IPS DF 4.7 (cell line): ENCODE data around the gene ENO3.

Source experiments
- DNase-seq: peaks from one replicate; pipeline ENCODE4 v3.0.0-alpha.2; 2013; ENCODE audit warnings: low spot score; ENCODE audit errors: extremely low read depth

The ENO3 gene

DNA sequence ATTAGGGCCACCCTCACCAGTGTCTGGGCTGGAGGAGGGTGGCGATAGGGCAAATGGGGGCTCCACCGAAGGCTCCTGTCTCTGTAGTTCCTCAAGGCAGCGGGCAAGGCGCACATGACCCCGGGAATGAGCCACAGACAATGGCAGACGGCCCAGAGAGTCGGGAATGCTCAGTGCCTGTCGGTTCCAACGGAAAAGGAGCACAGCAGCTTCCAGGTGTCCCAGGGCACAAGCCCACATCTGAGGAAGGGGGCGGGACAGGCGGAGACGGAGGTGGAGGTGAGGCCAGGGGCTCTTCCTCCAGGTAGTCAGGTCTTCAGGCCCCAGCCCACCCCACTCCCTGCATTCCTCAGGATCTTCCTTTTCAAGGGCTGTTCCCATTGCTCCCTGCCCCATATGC, 21.8 kb downstream of the ENO3 start:
- no peak for DNase-seq

DNA sequence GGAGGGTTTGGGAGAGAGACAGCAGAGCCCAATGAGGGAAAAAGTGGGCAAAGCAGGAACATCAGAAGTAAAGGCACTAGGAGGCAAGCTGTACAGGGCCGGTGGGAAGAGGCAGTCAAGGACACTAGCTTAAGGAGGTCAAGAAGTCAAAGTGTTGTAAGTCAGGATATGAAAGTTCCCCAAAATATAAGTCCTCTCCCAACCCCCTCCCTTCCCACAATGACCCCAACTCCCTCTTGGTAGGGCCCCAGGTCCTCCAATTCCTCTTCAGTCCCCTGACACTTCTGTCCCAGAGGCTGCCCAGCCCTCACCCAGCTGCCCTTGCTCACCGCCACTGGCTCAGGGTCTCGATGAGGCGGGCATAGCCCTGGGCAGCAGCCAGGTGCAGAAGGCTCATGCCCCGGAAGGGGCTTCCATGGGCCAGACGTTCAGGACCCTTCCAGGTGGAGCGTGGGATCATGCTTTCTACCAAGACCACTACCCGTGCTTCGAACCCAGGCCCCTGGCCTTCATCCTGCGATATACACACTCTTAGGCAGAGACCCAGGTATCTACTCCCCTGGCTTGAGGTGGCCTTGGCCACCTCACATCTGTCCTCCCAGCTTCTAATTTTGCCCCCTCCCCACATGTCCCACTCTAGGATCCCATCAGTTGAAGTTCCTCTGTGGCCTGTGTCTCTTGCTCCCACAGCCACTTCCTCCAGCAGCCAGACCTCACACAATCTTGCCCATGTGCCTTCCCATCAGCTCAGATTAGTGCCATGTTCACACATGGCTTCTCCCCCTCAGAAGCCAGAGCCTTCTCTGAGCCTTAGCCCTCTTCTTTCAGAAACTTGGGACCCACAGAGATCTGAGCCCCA, 22.6 kb downstream of the ENO3 start:
- no peak for DNase-seq

- DNase-seq: no peak
These were observed 23.3 kb downstream of the ENO3 start for GRCh38 chr17:4974115-4974670.

DNA sequence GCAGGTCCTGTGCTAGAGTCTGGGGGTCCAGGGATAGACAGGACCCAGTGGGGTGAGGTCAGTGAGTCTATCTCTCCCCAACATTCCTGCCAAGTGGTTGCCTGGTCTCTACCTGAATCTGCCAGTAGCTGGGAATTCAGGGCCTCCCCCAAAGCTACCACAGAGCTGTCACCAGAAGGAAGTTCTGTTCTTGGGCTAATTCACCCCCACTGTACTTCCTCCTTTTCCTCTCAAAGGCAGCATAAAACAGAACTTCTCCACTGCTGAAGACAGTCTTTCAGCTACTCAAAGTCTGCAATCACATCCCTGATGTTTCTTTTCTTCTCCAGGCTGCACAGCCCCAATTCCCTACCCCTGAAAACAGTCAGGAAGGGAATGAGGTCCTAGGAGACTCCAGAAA, 27.8 kb downstream of the ENO3 start:
- DNase-seq: no peak

GRCh38 chr17:4980644-4981216, 29.8 kb downstream of the ENO3 start:
- DNase-seq: no peak

GRCh38 chr17:4982305-4982704, 31.4 kb downstream of the ENO3 start:
- DNase-seq: no peak

GRCh38 chr17:4986403-4986802, 35.5 kb downstream of the ENO3 start:
- no peak for DNase-seq

- no peak for DNase-seq
These were observed 36.2 kb downstream of the ENO3 start, which contains the start of gene CAMTA2 for GRCh38 chr17:4986951-4987766. TSS of gene CAMTA2 (minus strand) at chr17:4987675. CDS start at chr17:4986222, 1,453 bp downstream.

DNA sequence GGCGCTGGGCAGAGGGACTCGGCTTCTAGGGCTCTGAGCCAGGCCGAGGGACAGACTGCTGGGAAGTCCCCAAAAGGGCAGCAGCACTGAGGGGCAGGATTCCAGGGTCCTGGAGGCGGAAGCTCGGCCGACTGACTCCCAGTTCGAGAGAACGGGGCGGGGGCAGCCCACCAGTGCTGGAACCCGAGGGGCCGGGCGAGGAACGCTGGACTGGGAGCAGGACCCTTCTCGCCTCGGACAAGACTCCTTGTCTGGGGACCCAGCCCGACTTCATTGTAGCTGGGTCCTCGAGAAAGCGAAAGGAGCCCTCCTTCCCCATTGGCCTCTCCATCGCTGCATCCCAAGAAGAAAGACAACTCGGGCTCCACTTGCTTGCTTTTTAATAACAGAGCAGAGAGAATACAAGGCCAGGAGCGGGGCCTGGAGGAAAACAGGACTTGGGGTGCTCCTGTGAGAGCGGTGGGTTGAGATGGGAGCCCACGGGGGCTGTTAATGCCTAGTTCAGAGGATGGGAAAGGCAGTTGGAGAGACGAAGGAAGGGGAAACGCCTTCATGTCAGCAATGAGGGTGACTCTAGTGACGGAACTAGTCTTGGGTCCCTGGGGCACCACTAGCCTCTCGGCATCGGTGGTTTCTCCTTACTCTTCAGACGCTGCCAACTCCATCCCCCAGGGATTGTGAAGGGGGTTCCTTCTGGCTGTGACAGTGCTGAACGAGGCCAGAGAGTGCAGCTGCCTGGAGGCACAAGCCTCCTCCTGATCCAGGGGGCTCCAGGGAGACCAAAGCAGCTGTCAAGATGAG, 37.0 kb downstream of the ENO3 start:
- no peak for DNase-seq

DNA sequence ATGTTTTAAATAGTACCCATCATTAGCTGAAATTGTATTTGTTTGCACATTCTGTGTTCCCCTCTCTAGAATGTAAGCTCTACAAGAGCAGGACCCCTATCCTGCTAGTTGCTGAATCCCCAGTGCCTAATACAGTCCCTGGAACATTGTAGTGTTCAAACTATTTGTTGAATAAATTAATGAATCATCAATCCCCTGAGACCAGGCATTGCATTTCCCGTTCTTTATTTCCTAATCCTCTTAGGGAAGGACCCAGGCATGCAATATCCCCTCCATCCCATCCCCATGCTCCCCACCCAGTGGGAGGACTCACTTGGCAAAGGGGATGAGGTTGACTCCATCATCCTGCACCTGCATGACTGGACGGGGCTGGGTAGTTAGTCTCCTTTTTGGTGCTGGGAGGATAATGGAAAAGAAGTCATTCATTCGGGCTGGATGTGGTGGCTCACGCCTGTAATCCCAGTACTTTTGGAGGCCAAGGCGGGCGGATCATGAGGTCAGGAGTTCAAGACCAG, 43.2 kb downstream of the ENO3 start:
- no peak for DNase-seq

- no peak for DNase-seq
These were observed 46.5 kb downstream of the ENO3 start, which contains the start of the genes INCA1 and KIF1C for GRCh38 chr17:4997302-4998026. TSS of gene INCA1 (minus strand) at chr17:4997522. CDS start at chr17:4994437, 3,085 bp downstream. TSS of gene KIF1C (plus strand) at chr17:4997950. CDS start at chr17:5000247, 2,297 bp downstream.

DNA sequence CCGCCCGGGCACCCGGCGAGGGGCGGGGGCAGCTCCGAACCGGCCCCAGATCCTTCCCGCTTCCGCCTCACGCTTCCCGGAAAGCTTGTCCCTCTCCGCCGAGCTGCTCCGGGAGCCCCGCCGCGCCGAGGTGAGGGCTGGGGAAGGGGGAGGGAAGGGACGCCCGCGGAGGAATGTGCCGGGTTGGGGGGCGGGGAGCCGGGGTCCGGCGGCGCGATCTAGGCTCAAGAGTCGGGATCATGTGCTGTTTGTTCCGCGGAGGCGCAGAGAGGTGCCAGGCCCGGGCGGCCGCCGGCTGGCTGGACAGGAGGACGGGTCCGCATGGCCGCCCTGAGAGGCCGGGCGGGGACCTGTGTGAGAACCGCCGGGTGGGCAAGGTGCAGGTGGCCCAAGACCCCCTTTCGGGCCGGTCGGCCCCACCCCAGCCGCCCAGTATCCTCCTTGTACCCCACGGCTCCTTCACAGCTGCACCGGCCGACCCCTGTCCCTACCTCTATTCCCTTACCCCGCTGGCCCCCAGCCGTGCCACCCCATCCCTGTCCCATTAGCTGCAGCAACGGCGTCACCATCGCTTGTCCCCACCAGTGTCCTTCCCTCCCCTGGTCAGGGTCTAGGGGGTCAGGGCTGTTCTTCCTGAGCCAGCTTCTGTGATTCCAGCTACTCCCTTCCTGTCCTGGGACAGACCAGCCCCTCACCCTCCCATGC, 47.3 kb downstream of the ENO3 start:
- DNase-seq: no peak

GRCh38 chr17:4998732-4999429, 48.0 kb downstream of the ENO3 start:
- DNase-seq: no peak

DNA sequence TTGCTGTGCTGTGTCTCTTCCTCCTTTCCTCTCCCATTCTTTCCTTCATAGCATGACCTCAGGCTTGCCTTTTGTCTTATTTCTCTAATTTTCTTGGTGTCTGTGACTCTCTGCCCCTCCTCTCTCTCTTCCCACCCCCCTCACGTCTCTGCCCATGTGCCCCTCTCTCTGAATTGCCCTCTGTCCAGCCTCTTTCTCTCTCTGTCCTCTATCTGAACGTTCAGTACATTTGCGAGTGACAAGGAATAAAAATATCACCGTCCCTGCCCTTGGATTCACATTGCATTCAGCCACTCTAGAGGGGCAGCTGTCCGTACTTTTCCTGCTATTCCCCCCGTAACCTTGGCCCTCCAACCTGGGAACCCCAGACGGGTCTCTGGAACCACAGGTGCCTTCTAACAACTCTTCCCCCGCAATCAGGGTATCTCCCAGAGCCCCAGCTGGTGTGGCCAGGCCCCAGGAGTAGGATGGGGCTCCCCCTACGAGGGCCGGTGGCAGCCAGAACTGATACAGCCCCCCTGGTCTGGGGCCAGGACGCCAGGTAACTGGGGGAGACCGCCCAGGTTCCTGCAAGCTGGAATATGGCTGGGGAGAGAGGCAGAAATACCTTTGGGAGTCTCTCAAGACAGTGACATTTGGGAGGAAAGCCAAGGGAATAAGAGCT, 48.6 kb downstream of the ENO3 start:
- no peak for DNase-seq

DNA sequence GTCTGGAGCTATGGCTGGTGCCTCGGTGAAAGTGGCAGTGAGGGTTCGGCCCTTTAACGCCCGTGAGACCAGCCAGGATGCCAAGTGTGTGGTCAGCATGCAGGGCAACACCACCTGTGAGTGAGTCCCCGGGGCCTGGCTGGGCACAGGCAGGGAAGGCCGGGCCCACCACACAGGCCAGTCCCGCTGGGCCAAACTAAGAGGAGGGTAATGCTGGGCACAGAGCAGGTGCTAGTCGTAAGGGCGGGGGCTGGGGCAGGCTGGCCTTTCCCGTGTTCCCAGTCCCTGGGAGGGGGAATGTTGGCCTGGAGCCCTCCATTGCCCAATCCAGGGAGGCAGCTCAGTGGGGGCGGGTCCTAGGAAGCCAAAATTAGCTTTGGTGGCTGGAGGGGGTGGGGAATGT, 49.3 kb downstream of the ENO3 start:
- no peak for DNase-seq

GRCh38 chr17:5002121-5002788, 51.3 kb downstream of the ENO3 start:
- DNase-seq: no peak

- DNase-seq: no peak
These were observed 52.4 kb downstream of the ENO3 start for GRCh38 chr17:5003214-5003867.
